HepG2 (cell line): Measurements from ENCODE around the gene TBC1D10A. TPM values are rescaled to one million over a fixed set of nuclear protein-coding genes. Genes with fewer than 3 reads are reported as not detected.

Experiments
- AKAP8 ChIP-seq: sonication (generic); formaldehyde crosslinking; IDR thresholded peaks from 2 replicates; pipeline ENCODE4 v1.5.1; 2020; ENCODE audit warnings: mild to moderate bottlenecking, missing genetic modification reagents
- CSRNP2 ChIP-seq: sonication (generic); formaldehyde crosslinking; conservative IDR thresholded peaks from 2 replicates; pipeline ENCODE4 v1.8.0; 2022; ENCODE audit warnings: low read depth, missing genetic modification reagents
- FIP1L1 ChIP-seq: fragments of 200-400 bp; formaldehyde crosslinking; IDR thresholded peaks from 2 replicates; pipeline ENCODE4 v1.6.1; 2018; ENCODE audit warnings: low read depth, mild to moderate bottlenecking, low read length, moderate library complexity, borderline replicate concordance; ENCODE audit not compliant: insufficient read depth
- FUBP1 ChIP-seq: sonication (generic); formaldehyde crosslinking; IDR thresholded peaks from 2 replicates; pipeline ENCODE4 v1.5.1; 2020; ENCODE audit warnings: missing genetic modification reagents, mild to moderate bottlenecking, borderline replicate concordance
- HMGXB4 ChIP-seq, 2 experiments: sonication (generic) in 1 of 2; formaldehyde crosslinking in 1 of 2; IDR thresholded peaks; 2 replicates each; pipeline versions ENCODE4 v1.4.0 to v1.6.1; 2018 to 2020; ENCODE audit warnings: missing genetic modification reagents in 2 of 2, borderline replicate concordance in 1 of 2, low read depth in 1 of 2, mild to moderate bottlenecking in 1 of 2, missing biosample characterization in 1 of 2
- HNRNPUL1 ChIP-seq: fragments of 200-400 bp; formaldehyde crosslinking; IDR thresholded peaks from 2 replicates; pipeline ENCODE4 v1.6.1; 2017; ENCODE audit warnings: low read depth, mild to moderate bottlenecking, low read length, moderate library complexity
- ISL2 ChIP-seq: sonication (generic); formaldehyde crosslinking; IDR thresholded peaks from 2 replicates; pipeline ENCODE4 v1.5.0; 2020; ENCODE audit warnings: missing genetic modification reagents
- MXD1 ChIP-seq: sonication (generic); formaldehyde crosslinking; IDR thresholded peaks from 2 replicates; pipeline ENCODE4 v1.4.0; 2020; ENCODE audit warnings: mild to moderate bottlenecking, missing genetic modification reagents
- RFX5 ChIP-seq: IDR thresholded peaks from 2 replicates; pipeline ENCODE4 v1.6.1; 2011; ENCODE audit warnings: low read depth, low read length, improper control_type of control experiment
- SKI ChIP-seq: fragments of 450-650 bp; IDR thresholded peaks from one replicate; pipeline ENCODE4 v1.6.1; 2018; ENCODE audit warnings: mild to moderate bottlenecking; ENCODE audit not compliant: partially characterized antibody
- SNAPC2 ChIP-seq: sonication (generic); formaldehyde crosslinking; IDR thresholded peaks from 2 replicates; pipeline ENCODE4 v1.8.1; 2022; ENCODE audit warnings: mild to moderate bottlenecking, missing genetic modification reagents
- THAP8 ChIP-seq: sonication (generic); formaldehyde crosslinking; IDR thresholded peaks from 2 replicates; pipeline ENCODE4 v1.5.1; 2020; ENCODE audit warnings: missing genetic modification reagents, mild to moderate bottlenecking, borderline replicate concordance
- TSC22D2 ChIP-seq: sonication (generic); formaldehyde crosslinking; IDR thresholded peaks from 2 replicates; pipeline ENCODE4 v1.5.1; 2020; ENCODE audit warnings: missing genetic modification reagents, mild to moderate bottlenecking, borderline replicate concordance
- ZBTB26 ChIP-seq: IDR thresholded peaks from 2 replicates; pipeline ENCODE4 v1.6.1; 2016; ENCODE audit warnings: missing compliant biosample characterization, missing genetic modification reagents, borderline replicate concordance
- ZBTB42 ChIP-seq: sonication (generic); formaldehyde crosslinking; IDR thresholded peaks from 2 replicates; pipeline ENCODE4 v1.5.0; 2020; ENCODE audit warnings: mild to moderate bottlenecking, missing genetic modification reagents
- ZNF180 ChIP-seq: sonication (generic); formaldehyde crosslinking; IDR thresholded peaks from 2 replicates; pipeline ENCODE4 v1.4.0; 2020; ENCODE audit warnings: low read depth, missing genetic modification reagents, borderline replicate concordance
- ZNF326 ChIP-seq: sonication (generic); formaldehyde crosslinking; IDR thresholded peaks from 2 replicates; pipeline ENCODE4 v1.4.0; 2020; ENCODE audit warnings: missing genetic modification reagents, borderline replicate concordance
- ZNF792 ChIP-seq: IDR thresholded peaks from 2 replicates; pipeline ENCODE4 v1.6.1; 2016
- ZSCAN21 ChIP-seq: sonication (generic); formaldehyde crosslinking; IDR thresholded peaks from 2 replicates; pipeline ENCODE4 v1.8.0; 2022; ENCODE audit warnings: mild to moderate bottlenecking, missing genetic modification reagents, moderate library complexity, borderline replicate concordance
- ZSCAN30 ChIP-seq: sonication (generic); formaldehyde crosslinking; IDR thresholded peaks from 2 replicates; pipeline ENCODE4 v1.5.0; 2020; ENCODE audit warnings: mild to moderate bottlenecking, missing genetic modification reagents
- polyA plus RNA-seq, 8 experiments: library from polyadenylated mRNA; depleted of rRNA in 3 of 8; stranded (reverse) in 7 of 8; unstranded in 1 of 8; fragments of >200 nt; fragmentation: Illumina TruSeq in 4 of 8; extraction: Trizol in 4 of 8; gene quantifications; 2 replicates each; pipeline versions ENCODE4 v1.2.1 to v1.2.3, GENCODE V29; 2011 to 2016; ENCODE audit warnings: low read depth in 4 of 8, missing spikeins in 1 of 8, mixed read lengths in 1 of 8; ENCODE audit not compliant: insufficient read depth in 1 of 8
- total RNA-seq, 5 experiments: library from RNA; depleted of rRNA; stranded (reverse); fragments of >200 nt; fragmentation: Illumina TruSeq; extraction: Trizol; gene quantifications; 2 replicates each; pipeline ENCODE4 v1.2.3, GENCODE V29; 2016; ENCODE audit warnings: low read depth in 1 of 5

Gene TBC1D10A
- total and polyA plus RNA-seq, 2 of the 13 experiments (the other 11 are each of a cell fraction or from before 2014, with no cell fraction given) = 4.2 to 4.9 TPM

- TF ChIP-seq ZBTB26 (CRISPR knock-in tag) (peak; percentile 83), RFX5 (no peak), THAP8 (CRISPR knock-in tag) (peak; percentile 51; the same call in 1 of the 2 replicates), CSRNP2 (CRISPR knock-in tag) (no peak), ZNF180 (CRISPR knock-in tag) (no peak; the same call in 1 of the 2 replicates), FUBP1 (CRISPR knock-in tag) (no peak), ZSCAN30 (CRISPR knock-in tag) (no peak), MXD1 (CRISPR knock-in tag) (peak; percentile 79; the same call in 1 of the 2 replicates), ZNF326 (no peak), ZNF792 (CRISPR knock-in tag) (no peak), ISL2 (CRISPR knock-in tag) (peak; percentile 76), SKI (no peak), TSC22D2 (peak; percentile 81; the same call in 1 of the 2 replicates), FIP1L1 (no peak), ZBTB42 (CRISPR knock-in tag) (no peak), HMGXB4 (CRISPR knock-in tag; IDR thresholded peaks at IDR 0.05; ENCODE audit: borderline replicate concordance in 1 of 2, low read depth in 1 of 2) (peak in 1 of 2 experiments; percentile 71), SNAPC2 (CRISPR knock-in tag) (no peak), AKAP8 (CRISPR knock-in tag) (peak; percentile 69; the same call in 1 of the 2 replicates), ZSCAN21 (CRISPR knock-in tag) (peak; percentile 71; the same call in 1 of the 2 replicates), HNRNPUL1 (no peak)
Measured at GRCh38 chr22:30356449-30357235, 29.9 kb upstream of the TBC1D10A start, which contains the start of the genes CCDC157 and SF3A1 (continued).
